ENCODE measurements around the gene SELENOV.

The SELENOV gene

DNA sequence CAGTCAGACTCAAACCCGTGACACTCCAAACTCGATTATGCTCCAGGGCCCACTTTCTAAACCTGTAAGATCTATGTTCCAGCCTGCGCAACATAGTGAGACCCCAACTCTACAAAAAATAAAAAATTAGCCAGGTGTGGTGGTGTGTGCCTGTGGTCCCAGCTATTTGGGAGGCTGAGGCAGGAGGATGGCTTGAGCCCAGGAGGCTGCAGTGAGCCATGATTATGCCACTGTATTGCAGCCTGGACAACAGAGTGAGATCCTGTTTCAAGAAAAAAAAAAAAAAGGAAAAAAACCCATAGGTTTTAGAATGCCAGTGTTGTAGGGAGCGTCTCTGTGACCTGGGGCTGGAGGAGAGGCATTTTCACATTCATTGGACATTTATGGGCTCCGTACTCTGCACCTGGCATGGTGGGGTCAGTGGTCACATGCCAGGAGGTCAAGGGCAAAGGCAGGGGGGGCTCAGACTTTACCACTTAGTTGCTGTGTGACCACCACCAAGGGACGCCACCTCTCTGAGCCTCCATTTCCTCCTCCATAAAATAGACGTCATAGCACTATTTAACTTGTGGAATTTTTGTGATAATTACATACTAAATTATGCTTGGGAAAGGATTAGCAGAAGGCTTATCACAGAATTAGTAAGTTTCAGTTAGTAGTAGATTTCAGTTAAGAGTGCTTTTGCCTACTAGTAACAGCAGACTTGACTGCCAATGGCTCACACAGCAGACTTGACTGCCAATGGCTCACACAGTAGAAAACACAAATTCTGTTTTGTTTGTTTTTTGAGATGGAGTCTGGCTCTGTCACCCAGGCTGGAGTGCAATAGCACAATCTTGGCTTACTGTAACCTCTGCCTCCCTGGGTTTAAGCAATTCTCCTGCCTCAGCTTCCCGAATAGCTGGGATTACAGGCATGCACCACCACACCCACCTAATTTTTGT lies 5.9 kb downstream of the SELENOV start (continued):
- TF ChIP-seq, protein P1, sequence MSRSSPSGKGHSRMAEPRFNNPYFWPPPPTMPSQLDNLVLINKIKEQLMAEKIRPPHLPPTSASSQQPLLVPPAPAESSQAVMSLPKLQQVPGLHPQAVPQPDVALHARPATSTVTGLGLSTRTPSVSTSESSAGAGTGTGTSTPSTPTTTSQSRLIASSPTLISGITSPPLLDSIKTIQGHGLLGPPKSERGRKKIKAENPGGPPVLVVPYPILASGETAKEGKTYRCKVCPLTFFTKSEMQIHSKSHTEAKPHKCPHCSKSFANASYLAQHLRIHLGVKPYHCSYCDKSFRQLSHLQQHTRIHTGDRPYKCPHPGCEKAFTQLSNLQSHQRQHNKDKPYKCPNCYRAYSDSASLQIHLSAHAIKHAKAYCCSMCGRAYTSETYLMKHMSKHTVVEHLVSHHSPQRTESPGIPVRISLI (tag by site-specific recombination; IDR thresholded peaks at IDR 0.05) = peak; percentile 44; the same call in 1 of the 2 replicates

DNA sequence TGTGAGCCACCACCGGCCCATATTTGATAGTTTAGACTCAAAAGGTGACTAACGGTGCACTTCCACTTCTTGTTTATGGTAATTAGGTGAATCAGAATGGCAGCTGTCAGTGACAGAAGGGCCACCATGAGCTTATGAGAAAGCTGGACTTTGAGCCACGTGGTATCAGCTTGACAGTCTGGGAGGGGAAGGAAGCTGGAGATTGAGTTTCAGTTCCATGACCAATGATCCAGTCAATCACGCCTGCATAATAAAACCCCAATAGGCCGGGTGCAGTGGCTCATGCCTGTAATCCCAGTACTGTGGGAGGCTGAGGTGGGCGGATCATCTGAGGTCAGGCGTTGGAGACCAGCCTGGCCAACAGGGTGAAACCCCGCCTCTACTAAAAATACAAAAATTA lies 9.6 kb downstream of the SELENOV start:
- Histone ChIP-seq H3K4me3 (ENCODE audit: low read depth, low read length) (no peak overlapping the region), H3K36me3 (ENCODE audit: control insufficient read depth in 2 of 2, insufficient read depth in 1 of 2, low read length in 2 of 2) (peaks cover 0 to 48% of the 10 kb centered on the region in 2 experiments; a peak in 2 of 3 replicates), H3K27ac (ENCODE audit: extremely low read depth, low read depth, low read length) (no peak overlapping the region), H3K9me3 (ENCODE audit: control insufficient read depth, insufficient read depth, low read depth, low read length) (no peaks in the 10 kb centered on the region; the same call in 1 of the 2 replicates), H3K4me1 (ENCODE audit: control insufficient read depth, insufficient read depth, low read length) (0 out of 2 replicates have a peak, but pooled peaks cover 4% of the 10 kb centered on the region)
- CTCF ChIA-PET = interaction anchor here (0.9 to 2.2 kb wide), 5 partner anchors 9 to 148 kb away, joined by 3 to 12 read pairs (median 4); partner anchors contain the start of gene EID2
- POLR2A ChIA-PET = interaction anchor here (0.6 to 1.1 kb wide), 2 partner anchors 89 to 403 kb away, joined by 3 to 4 read pairs; partner anchors contain the start of gene RPS16
- TF ChIP-seq, protein P2, sequence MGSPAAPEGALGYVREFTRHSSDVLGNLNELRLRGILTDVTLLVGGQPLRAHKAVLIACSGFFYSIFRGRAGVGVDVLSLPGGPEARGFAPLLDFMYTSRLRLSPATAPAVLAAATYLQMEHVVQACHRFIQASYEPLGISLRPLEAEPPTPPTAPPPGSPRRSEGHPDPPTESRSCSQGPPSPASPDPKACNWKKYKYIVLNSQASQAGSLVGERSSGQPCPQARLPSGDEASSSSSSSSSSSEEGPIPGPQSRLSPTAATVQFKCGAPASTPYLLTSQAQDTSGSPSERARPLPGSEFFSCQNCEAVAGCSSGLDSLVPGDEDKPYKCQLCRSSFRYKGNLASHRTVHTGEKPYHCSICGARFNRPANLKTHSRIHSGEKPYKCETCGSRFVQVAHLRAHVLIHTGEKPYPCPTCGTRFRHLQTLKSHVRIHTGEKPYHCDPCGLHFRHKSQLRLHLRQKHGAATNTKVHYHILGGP (tag by site-specific recombination; IDR thresholded peaks at IDR 0.05) = no peak
- TF ChIP-seq SP2 (tag by site-specific recombination; IDR thresholded peaks at IDR 0.05) = peak; percentile 37
- TF ChIP-seq ZFHX2 (tag by site-specific recombination; conservative IDR thresholded peaks at IDR 0.05) = peak; percentile 90
- TF ChIP-seq, protein P3, sequence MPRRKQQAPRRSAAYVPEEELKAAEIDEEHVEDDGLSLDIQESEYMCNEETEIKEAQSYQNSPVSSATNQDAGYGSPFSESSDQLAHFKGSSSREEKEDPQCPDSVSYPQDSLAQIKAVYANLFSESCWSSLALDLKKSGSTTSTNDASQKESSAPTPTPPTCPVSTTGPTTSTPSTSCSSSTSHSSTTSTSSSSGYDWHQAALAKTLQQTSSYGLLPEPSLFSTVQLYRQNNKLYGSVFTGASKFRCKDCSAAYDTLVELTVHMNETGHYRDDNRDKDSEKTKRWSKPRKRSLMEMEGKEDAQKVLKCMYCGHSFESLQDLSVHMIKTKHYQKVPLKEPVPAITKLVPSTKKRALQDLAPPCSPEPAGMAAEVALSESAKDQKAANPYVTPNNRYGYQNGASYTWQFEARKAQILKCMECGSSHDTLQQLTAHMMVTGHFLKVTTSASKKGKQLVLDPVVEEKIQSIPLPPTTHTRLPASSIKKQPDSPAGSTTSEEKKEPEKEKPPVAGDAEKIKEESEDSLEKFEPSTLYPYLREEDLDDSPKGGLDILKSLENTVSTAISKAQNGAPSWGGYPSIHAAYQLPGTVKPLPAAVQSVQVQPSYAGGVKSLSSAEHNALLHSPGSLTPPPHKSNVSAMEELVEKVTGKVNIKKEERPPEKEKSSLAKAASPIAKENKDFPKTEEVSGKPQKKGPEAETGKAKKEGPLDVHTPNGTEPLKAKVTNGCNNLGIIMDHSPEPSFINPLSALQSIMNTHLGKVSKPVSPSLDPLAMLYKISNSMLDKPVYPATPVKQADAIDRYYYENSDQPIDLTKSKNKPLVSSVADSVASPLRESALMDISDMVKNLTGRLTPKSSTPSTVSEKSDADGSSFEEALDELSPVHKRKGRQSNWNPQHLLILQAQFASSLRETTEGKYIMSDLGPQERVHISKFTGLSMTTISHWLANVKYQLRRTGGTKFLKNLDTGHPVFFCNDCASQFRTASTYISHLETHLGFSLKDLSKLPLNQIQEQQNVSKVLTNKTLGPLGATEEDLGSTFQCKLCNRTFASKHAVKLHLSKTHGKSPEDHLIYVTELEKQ (tag by site-specific recombination; IDR thresholded peaks at IDR 0.05; ENCODE audit: borderline replicate concordance) = peak; percentile 86; the same call in 1 of the 2 replicates
- TF ChIP-seq, protein P4, sequence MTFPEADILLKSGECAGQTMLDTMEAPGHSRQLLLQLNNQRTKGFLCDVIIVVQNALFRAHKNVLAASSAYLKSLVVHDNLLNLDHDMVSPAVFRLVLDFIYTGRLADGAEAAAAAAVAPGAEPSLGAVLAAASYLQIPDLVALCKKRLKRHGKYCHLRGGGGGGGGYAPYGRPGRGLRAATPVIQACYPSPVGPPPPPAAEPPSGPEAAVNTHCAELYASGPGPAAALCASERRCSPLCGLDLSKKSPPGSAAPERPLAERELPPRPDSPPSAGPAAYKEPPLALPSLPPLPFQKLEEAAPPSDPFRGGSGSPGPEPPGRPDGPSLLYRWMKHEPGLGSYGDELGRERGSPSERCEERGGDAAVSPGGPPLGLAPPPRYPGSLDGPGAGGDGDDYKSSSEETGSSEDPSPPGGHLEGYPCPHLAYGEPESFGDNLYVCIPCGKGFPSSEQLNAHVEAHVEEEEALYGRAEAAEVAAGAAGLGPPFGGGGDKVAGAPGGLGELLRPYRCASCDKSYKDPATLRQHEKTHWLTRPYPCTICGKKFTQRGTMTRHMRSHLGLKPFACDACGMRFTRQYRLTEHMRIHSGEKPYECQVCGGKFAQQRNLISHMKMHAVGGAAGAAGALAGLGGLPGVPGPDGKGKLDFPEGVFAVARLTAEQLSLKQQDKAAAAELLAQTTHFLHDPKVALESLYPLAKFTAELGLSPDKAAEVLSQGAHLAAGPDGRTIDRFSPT (tag by site-specific recombination; IDR thresholded peaks at IDR 0.05) = 0 out of 2 replicates have a peak, but pooled peaks have one; percentile 36
- TF ChIP-seq, protein P1 (tag by site-specific recombination; IDR thresholded peaks at IDR 0.05) = no peak
- no peak for TF ChIP-seq ZNF658 (tag by site-specific recombination; IDR thresholded peaks at IDR 0.05)
- no peak for TF ChIP-seq ZXDB (tag by site-specific recombination; IDR thresholded peaks at IDR 0.05)
- TF ChIP-seq EGR2 (tag by site-specific recombination; IDR thresholded peaks at IDR 0.05; ENCODE audit: low read depth) = peak; percentile 90
- TF ChIP-seq, protein P5, sequence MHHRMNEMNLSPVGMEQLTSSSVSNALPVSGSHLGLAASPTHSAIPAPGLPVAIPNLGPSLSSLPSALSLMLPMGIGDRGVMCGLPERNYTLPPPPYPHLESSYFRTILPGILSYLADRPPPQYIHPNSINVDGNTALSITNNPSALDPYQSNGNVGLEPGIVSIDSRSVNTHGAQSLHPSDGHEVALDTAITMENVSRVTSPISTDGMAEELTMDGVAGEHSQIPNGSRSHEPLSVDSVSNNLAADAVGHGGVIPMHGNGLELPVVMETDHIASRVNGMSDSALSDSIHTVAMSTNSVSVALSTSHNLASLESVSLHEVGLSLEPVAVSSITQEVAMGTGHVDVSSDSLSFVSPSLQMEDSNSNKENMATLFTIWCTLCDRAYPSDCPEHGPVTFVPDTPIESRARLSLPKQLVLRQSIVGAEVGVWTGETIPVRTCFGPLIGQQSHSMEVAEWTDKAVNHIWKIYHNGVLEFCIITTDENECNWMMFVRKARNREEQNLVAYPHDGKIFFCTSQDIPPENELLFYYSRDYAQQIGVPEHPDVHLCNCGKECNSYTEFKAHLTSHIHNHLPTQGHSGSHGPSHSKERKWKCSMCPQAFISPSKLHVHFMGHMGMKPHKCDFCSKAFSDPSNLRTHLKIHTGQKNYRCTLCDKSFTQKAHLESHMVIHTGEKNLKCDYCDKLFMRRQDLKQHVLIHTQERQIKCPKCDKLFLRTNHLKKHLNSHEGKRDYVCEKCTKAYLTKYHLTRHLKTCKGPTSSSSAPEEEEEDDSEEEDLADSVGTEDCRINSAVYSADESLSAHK (tag by site-specific recombination; IDR thresholded peaks at IDR 0.05) = no peak
- TF ChIP-seq ZNF701 (tag by site-specific recombination; IDR thresholded peaks at IDR 0.05) = no peak
- no peak for TF ChIP-seq ZNF132 (tag by site-specific recombination; IDR thresholded peaks at IDR 0.05; ENCODE audit: borderline replicate concordance)
